Stomach (tissue), 4 donors: Measurements from ENCODE around the gene WWOX.

Experiments
- CTCF ChIP-seq, 7 experiments: fragments of 450-650 bp in 4 of 7; fragments of 200-600 bp in 3 of 7; sonication (generic) in 3 of 7; IDR thresholded peaks; one replicate each; pipeline ENCODE4 v1.5.1; 2016 to 2019; ENCODE audit warnings: antibody characterized with exemption in 7 of 7, control low read depth in 2 of 7, mild to moderate bottlenecking in 1 of 7
- POLR2AphosphoS5 ChIP-seq, 3 donors: sonication (generic); formaldehyde crosslinking; IDR thresholded peaks; one replicate each; pipeline ENCODE4 v1.6.1; 2016; ENCODE audit warnings: antibody characterized with exemption in 3 of 3

- TF ChIP-seq CTCF (IDR thresholded peaks at IDR 0.05) (no peak), POLR2AphosphoS5 (IDR thresholded peaks at IDR 0.05) (no peak)
Observed at GRCh38 chr16:78154729-78155461, 55.4 kb downstream of the WWOX start.
